ENCODE measurements around the gene TNFRSF14.
"Not testable (repeated sequence)": the region's sequence is repeated elsewhere in the genome, so short reads cannot be mapped to it uniquely, and the experiment has no call there.

The TNFRSF14 gene

DNA sequence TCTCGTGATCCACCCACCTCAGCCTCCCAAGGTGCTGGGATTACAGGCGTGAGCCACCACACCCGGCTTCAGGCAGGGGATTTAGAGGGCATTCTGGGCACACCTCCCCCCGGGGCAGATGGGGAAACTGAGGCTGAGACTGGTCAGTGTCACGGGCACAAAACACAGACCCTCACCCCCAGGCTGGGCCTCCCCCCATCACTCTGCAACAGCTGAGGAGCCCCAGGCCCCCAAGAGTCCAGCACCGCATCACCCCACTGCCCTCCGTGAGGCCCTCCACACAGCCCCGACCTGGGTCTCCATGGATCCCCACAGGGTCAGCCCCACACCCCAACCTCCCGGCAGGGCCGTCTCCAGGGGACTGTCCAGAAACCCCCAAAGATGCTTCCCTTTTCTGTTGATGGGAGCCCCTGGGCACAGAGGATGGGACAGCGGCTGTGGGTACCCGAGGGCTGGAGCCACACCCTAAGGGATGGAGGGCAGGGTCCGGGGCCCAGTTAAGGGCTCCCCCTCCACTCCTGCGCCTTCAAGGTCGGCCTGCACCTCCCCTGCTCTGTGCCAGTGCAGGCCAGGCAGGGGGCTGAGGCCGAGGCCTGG lies 11.0 kb downstream of the TNFRSF14 start:
- DNase-seq (ENCODE audit: low read depth) = no peak

DNA sequence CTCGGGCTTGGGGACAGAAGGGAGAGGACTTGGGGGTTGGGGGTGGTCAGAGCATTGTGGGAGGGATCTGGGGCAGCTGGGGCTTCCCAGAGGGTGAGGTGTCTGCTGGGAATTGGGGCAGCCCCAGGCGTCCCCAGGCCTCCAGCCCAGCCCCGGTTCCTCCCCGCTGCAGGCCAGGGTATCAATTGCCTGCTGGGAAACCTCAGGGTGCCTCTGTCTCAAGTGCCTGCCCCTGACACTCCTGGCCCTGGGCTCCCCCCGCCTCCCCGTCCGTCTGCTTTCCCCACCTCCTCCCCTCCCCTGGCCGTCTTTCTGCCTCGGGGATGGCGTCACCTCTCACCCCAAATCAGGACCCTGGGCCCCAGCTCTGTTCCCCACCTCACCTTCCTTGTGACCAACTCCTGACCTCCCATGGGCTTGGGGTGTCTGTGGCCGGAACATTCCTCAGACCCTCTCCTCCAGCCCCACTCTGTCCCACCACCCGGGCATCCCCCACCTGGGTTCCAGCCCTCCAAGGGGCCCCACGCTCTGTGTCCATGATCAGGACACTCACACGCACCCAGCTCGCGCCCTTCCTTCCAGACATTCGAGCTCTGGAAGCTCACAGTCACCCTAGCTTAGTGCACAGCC lies 12.1 kb downstream of the TNFRSF14 start:
- DNase-seq (ENCODE audit: low read depth) = not testable (repeated sequence)

DNA sequence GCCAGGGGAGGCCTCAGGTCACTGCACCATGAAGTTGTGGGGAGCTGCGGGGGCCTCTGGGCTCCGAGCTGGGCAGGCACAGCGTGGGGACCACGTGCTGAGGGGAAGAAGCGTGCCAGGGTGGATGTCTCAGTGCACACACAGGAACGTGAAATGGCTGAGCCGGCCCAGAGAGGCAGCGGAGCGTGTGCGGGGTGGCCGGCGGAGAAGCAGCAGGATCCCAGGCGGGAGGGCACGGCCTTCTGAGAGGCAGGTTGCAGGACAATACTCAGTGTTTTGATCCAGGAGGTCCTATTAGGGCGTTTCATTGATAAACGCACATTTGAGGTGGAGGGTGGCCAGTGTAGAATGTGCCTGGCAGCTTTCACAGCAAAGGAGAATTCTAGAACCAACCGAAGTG lies 12.9 kb downstream of the TNFRSF14 start:
- DNase-seq (ENCODE audit: low read depth) = no peak

DNA sequence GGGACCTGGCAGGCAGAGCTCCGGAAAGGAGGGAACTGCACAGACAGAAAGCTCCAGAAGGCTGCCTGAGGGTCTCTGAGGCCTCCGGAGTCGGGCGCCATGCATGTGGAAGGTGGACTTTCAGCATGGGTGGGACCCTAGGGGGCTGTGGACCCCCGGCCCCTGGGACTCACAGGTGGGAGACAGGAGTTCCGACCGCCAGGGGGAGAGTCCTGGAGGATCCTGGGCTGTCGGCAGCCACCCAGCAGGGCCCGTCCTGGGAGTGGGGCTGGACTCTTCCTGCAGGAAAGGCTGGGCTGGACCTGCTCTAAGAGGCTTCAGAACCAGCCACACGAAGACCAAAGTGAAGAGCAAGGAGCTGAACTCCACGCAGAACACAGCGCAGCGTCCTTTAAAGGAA lies 13.5 kb downstream of the TNFRSF14 start:
- DNase-seq (ENCODE audit: low read depth) = not testable (repeated sequence)

DNA sequence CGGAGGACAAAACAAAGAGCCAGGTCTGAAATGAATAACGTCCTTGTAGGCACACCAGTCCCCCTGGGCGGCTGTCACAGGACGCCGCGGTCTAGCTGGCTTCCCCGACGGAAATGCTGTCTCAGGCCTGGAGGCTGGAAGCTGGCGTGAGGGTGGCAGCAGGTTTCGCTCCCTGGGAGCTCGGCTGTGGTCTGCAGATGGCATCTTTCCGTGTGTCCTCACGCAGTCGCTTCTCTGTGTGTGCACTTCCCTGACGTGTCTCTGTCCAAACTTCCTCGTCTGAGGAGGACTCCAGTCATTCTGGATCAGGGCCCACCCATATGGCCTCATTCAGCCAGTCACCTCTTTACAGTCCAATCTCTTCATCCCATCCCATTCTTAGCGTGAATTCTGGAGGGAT lies 14.2 kb downstream of the TNFRSF14 start:
- no peak for DNase-seq (ENCODE audit: low read depth)

DNA sequence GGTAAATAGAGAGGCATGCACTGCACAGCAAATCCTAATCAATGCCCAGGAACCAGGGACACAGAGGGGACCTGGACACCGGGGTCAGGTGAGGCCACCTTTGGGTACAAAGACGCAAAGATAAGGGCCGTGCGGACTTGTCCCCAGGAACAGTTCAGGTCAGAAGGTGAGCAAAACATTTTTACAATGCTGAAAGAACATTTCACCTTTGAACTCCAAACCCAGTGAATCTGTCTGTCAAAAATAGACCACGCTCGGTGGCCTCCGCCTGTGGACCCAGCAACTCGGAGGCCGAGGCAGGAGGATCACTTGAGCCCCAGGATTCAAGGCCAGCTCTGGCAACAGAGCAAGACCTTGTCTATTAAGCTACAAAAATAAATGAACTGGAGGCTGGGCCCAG lies 15.2 kb downstream of the TNFRSF14 start:
- DNase-seq (ENCODE audit: low read depth) = no peak

DNA sequence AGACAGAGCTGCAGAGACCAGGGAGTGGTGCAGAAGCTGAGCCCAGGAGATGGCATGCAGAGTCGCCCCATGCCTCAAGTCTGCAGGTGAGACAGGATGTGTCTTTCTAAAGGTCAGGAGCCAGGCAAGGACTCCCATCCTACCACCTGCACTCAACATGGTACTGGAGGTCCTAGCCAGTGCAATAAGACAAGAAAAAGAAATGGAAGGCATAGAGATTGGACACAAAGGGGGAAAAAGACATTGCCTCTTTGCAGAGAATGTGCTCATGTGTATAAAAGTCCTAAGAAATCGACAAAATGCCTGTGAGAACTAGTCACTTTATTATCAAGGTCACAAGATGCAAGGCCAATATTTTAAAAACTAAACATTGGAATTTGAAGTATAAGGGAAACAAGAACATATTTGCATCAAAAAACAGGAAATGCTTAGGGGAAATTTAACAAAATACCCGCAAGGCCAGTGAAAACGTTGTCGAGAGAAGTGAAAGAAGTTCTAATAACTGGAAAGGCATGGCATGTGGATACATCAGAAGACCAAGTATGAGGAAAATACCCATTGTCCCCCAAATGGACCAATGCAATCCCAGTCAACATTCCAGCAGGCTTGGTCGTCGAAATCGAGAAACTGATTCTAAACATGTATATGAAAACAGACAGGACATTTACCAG lies 17.2 kb downstream of the TNFRSF14 start:
- no peak for DNase-seq (ENCODE audit: low read depth)

DNA sequence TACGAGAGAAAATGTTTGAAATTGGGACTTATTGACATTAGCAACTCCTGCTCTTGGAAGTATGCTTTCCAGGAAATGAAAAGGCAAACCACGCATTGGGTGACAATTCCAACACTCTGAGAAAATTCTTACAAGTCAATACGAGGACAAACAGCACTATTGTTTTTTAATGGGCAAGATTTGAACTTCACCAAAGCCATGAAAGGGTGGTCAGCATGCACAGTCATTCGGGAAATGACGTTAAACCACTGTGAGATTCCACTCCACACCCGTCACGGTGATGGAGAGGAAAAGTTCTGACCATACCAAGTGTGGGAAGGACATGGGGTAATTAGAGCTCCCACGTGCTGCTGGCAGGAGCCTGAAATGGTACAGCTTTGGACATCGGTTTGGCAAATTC lies 18.2 kb downstream of the TNFRSF14 start:
- no peak for DNase-seq (ENCODE audit: low read depth)

DNA sequence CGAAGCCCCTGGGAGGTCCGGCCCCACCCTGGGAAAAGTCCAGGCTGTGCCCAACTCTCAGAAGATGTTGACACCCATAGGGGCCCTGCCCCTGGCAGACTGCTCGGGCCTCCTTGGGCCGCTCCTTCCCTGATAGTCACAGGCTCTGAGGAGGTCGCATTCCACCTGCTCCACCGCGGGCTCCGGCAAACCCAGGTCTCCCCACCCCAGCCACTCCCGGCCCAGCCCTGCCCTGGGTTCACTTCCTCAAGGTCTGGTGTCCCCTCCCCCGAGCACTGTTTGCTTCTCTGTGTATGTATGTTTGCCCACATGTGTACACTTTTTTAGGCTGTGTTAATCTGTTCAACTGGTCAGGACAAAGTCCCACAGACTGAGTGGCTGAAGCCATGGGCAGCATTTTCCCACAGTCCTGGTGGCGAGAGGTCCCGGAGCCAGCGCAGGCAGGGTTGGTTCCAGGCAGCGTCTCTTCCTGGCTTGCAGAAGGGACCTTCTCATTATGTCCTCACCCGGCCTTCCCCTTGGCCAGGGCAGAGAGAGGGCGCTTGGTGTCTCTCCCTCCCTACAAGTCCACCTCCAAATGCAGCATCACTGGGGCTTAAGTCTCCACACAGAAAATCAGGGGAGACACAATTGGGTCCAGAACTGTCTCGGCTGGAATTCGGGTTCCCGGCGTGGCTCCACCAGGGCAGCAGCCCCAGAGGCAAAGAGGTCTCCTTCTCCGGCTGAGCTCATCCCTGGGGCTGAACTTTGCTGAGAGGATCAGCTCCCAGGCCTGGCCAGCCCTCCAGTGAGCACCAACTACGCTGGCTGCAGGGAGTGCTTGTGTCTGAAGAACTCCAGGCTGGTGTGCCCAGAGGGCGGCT lies 19.9 kb downstream of the TNFRSF14 start:
- no peak for DNase-seq (ENCODE audit: low read depth)

DNA sequence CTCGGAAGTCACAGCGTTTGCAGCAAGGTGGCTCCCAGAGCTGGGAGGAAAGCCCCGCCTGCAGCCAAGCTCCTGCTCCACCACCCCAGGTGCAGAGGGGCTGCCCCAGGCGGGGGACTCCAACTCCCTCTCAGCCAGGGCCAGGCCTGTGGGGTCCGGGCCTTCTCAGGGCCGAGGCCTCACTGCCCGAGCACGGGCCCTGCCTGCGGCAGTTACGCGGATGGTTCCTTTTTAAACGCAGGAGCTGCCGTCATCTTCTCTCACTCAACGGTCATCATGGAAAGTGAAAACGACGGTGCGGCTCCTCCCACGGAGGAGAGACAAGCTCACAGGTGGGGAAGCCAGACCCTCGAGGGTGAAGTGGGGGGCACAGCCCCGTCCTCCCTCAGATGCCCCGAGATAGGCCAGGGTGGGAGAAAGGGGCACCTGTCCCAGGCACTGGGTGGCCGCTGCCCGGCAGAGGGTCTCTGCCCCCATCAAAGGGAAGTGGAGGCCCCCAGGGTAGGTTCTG lies 21.4 kb downstream of the TNFRSF14 start:
- peak; percentile 29 for DNase-seq (ENCODE audit: low read depth)

DNA sequence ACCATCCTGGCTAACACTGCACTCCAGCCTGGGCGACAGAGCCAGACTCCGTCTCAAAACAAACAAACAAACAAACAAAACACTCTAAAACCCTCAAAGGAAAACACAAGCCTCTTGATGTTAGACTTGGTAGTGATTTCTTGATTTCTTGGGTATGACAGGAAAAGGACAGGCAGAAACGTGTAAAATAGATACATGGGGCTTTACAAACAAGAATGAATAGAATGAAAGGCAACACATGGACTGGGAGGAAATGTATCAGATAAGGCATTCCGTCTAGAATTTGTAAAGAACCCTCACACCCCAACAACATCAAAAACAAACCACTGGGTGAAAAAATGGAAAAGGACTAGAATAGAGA lies 22.6 kb downstream of the TNFRSF14 start:
- DNase-seq (ENCODE audit: low read depth) = no peak

DNA sequence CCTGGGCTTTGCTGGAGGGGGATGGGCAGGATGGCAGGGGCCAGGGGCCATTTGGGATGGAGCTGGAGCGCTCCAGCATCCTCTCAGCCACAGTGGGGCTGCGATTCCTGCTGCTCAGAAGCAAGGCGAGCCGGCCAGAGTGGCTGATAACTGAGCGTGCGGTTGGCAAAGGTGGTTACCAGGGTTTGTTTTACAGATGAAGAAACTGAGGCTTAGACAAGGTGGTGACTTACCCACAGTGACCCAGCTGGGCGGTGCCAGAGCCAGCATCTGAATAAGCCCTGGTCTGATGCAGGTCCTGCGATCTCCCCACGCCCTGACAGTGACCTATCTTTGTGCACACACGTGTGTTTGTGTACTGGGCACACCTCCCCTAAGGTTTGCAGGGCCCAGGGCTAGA lies 24.5 kb downstream of the TNFRSF14 start:
- DNase-seq (ENCODE audit: low read depth) = no peak

DNA sequence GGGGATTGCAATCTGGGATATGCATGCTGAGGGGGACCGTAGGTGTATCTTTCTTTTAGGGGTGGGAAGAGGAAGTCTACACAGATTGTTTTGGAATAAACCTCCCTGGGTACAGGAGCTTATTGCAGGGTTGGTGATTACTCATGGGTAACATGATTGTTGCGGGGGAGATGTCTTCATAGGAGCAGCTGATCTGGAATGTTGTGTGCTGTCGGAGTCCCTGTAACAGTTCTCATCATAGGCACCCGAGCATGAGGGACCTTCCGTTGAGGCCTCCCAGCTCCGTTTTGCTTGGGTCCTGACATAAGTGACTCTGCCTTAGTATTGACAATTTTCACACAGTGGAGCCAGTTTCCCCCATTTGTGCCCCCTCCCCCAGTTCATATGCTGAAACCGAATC lies 26.2 kb downstream of the TNFRSF14 start:
- no peak for DNase-seq (ENCODE audit: low read depth)

DNA sequence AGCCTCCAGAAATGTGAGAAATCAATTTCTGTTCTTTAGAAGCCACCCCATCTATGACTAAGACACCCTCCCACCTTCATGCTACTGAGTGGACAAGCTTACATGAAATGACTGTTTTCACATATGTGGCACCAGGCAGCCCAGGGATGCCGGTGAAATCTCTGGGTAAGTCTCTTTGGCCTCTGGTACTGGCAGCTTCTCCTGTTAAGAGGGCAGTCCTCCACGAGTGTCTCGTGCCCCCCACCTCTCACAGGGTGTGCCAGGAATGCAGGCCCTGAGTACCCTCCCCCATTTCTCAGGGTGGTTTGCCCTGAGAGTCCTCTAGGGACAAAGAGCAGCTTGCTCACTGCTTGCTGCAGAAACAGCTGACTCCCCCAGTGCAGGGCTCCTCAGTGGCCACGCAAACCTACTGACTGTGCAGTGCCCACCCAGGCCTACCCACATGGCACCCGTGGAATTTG lies 27.2 kb downstream of the TNFRSF14 start:
- DNase-seq (ENCODE audit: low read depth) = no peak

DNA sequence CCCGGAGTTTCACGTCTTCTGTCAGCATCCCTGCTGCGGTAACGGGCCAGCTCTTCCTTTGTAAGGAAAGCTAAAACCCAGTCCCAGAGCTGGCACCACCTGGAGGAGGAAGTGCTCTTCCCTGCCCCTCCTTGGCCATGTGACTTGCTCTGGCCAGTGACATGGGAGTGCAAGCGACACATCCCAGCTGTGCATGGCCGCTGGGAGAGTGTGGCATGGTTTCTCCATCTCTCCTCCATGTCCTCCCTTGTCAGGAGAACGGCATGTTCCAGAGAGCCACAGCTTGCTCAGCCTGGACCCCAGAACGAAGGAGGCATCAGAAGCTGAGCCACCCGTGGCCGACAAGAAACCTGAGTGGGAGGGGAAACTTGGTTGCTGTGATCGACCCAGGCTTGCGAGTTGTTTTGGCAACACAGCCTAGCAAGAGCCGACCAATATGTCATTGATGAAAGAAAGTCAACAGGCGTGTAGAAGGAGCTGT lies 27.7 kb downstream of the TNFRSF14 start:
- DNase-seq (ENCODE audit: low read depth) = no peak

DNA sequence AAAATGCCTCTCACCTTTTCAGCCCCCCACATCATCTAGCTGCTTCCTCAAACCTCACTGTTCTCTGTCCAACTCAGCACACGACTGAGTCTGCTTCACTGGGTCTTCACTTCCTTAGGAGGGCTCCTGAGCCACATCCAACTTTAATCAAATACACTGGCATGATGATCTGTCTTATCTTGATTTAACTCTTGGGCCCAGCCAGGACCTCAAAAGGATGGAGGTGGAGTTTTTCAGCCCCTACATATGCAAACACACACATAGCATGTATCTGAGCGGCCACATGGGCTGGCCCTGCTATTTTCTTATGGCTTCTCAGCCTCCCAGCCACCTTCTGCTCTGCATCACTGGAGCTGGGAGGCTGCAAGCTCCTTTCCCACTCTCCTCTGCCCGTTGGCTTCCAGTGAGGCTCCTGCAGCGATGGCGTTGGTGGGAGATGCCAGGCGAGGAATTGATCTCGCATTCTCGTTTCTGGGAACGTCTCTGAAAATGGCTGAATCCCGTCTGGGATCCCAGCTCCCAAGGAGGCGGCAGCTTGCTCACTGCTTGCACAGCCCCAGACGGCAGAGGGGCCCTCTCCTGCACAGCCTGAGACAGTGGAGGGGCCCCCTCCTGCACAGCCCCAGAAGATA lies 28.6 kb downstream of the TNFRSF14 start:
- DNase-seq (ENCODE audit: low read depth) = no peak

DNA sequence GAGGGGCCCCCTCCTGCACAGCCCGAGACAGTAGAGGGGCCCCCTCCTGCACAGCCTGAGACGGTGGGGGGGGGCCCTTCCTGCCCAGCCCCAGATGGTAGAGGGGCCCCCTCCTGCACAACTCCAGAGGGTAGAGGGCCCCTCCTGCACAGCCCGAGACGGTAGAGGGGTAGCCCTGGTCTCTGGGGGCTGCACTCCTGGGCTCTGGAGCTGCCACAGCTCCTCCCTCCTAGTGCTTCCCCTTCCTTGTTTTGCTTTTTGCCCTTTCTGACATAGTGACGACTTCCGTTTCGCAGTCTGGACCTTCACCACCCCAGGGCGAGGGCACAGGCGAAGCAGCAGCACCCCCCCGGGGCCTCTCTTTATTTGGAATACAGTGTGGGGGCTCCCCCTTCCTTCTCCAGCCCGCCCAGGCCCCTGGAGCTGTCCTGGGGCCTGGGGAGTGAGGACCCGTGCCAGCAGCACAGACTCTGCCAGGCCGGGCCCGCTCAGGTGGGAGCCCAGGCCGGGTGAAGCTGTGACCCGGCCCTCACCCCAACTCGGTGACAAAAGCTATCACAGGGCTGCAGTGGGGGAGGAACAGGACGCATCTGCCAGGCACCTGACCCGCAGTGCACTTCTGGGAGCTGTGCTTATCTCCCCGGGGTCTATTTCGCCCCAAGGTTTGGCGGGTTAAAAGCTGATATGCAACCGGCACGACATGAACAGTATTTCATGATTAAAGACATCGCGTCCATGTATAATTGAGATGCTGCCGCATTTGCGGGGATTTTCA lies 29.3 kb downstream of the TNFRSF14 start:
- DNase-seq (ENCODE audit: low read depth) = peak; percentile 53

DNA sequence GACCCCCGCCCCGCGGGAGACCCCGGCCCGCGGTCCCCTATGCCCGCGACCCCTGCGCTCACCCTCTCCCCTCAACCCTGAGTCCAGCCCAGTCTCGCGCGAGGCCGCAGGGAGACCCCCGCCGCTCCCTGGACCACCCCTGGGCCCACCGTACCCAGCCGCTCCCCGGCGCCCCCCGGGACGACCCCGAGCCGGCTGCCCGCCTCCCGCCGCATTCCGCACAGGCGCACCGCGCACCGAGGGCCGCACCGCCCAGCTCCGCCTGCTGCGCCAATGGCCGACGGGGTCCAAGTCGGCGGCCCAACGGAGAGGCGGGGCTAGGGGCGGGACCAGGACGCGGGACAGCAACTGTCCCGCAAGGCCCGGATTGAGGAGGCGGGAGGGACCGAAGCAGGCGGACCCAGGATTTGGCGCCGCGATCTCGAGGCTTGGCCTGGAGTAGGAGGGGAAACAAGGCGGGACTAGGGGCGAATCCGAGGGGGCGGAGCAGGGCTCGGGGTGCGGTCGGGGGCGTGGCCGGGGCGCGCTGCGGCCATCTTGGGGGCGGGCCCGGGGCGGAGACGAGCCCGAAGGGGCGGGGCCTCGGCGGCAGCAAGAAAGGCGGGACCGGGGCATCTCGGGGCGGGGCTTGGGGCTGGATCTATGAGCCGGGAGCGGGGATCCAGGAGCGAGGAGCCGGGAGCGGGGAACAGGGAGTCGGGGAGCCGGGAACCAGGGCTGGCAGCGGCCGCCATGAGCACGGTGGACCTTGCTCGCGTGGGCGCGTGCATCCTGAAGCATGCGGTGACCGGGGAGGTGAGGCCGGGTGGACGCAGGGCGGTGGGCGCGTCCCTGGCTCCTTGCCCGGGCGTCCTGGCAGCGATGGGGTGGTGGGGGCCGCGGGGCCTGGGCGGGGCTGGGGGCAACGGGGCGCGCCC lies 30.2 kb downstream of the TNFRSF14 start, which contains the start of gene PRXL2B:
Gene PRXL2B, plus strand, starts transcription at position 624 of the 917 bp plus-strand sequence. Its CDS starts 109 bp downstream, at position 733.
- DNase-seq (ENCODE audit: low read depth) = peak; percentile 97

DNA sequence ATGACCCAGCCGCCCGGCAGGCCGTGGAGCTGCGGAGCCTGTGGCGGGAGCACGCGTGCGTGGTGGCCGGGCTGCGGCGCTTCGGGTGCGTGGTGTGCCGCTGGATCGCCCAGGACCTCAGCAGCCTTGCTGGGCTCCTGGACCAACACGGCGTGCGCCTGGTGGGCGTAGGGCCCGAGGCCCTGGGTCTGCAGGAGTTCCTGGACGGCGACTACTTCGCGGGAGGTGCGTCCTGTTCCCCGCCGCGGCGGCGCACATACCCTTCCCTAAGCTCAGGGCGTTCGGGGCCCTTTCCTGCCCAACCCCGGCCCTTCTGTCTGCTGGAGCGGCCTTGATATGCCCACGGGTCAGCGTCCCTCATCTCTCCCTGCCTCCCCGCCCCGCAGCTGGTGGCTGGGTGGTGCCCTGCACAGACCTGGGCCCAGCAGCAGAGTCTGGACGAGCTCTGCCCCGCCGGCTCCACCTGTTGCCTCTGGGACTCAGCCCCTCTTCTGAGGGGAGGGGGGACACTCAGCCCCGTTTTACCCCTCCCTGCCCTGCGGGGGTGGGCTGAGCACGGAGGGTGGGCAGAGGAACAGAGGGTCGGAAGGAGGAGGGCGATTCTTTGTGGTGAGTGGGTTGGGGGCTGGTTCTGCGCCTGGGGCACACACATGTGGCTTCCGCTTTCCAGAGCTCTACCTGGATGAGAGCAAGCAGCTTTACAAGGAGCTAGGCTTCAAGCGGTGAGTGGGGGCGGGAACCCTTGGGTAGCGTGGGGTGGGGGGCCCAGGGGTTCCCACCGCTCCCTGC lies 31.1 kb downstream of the TNFRSF14 start:
- DNase-seq (ENCODE audit: low read depth) = peak; percentile 17
